HUES48 (cell line): ENCODE data around the gene TMEM31.
"Not testable (repeated sequence)": the region's sequence is repeated elsewhere in the genome, so short reads cannot be mapped to it uniquely, and the experiment has no call there.

Source experiments
- H3K27ac ChIP-seq: one replicate; pipeline ENCODE4 v1.7.0; 2013; ENCODE audit warnings: low read depth, low read length, inconsistent platforms
- H3K27me3 ChIP-seq: 2 replicates; pipeline ENCODE4 v1.6.1; 2013; ENCODE audit warnings: mild to moderate bottlenecking, low read length; ENCODE audit not compliant: control insufficient read depth, insufficient read depth
- H3K36me3 ChIP-seq: 2 replicates; pipeline ENCODE4 v1.6.1; 2013; ENCODE audit warnings: low read length; ENCODE audit not compliant: control insufficient read depth, insufficient read depth
- H3K4me1 ChIP-seq: 2 replicates; pipeline ENCODE4 v1.6.1; 2013; ENCODE audit warnings: mild to moderate bottlenecking, low read length; ENCODE audit not compliant: control insufficient read depth, insufficient read depth
- H3K4me3 ChIP-seq: 2 replicates; pipeline ENCODE4 v1.5.1; 2013; ENCODE audit warnings: mild to moderate bottlenecking, low read depth, low read length
- H3K9ac ChIP-seq: 2 replicates; pipeline ENCODE4 v1.6.1; 2013; ENCODE audit warnings: mild to moderate bottlenecking, low read depth, low read length, moderate library complexity
- H3K9me3 ChIP-seq: 2 replicates; pipeline ENCODE4 v1.6.1; 2013; ENCODE audit warnings: low read length; ENCODE audit not compliant: control insufficient read depth, insufficient read depth

The TMEM31 gene

GRCh38 chrX:103754401-103754800, 43.7 kb downstream of the TMEM31 start:
- Histone ChIP-seq H3K4me3 (no peak overlapping the region), H3K4me1 (peaks cover 14% of the 10 kb centered on the region), H3K9ac (no peak overlapping the region), H3K27me3 (no peaks in the 10 kb centered on the region), H3K36me3 (peaks cover 85% of the 10 kb centered on the region), H3K9me3 (no peaks in the 10 kb centered on the region), H3K27ac (no peak overlapping the region)

GRCh38 chrX:103756736-103757135, 46.0 kb downstream of the TMEM31 start:
- Histone ChIP-seq H3K27ac (no peak overlapping the region), H3K9me3 (no peaks in the 10 kb centered on the region), H3K27me3 (no peaks in the 10 kb centered on the region), H3K4me1 (peaks cover 28% of the 10 kb centered on the region), H3K4me3 (no peak overlapping the region), H3K9ac (no peak overlapping the region), H3K36me3 (peaks cover 62% of the 10 kb centered on the region)

- peaks cover 42% of the 10 kb centered on the region for H3K4me1 ChIP-seq
- peaks cover 46% of the 10 kb centered on the region for H3K36me3 ChIP-seq
- no peak overlapping the region for H3K27ac ChIP-seq
- H3K27me3 ChIP-seq = no peaks in the 10 kb centered on the region
- H3K9ac ChIP-seq = no peak overlapping the region
- no peaks in the 10 kb centered on the region for H3K9me3 ChIP-seq
- no peak overlapping the region for H3K4me3 ChIP-seq
These were observed 47.8 kb downstream of the TMEM31 start for GRCh38 chrX:103758555-103758954.

- not testable (repeated sequence) for H3K9ac ChIP-seq, H3K27me3 ChIP-seq, H3K4me3 ChIP-seq, H3K9me3 ChIP-seq, H3K36me3 ChIP-seq, H3K27ac ChIP-seq
- peaks cover 55% of the 10 kb centered on the region for H3K4me1 ChIP-seq
These were observed 52.8 kb downstream of the TMEM31 start for GRCh38 chrX:103763541-103763940.
